ENCODE results near the gene EGFR.

The EGFR gene

DNA sequence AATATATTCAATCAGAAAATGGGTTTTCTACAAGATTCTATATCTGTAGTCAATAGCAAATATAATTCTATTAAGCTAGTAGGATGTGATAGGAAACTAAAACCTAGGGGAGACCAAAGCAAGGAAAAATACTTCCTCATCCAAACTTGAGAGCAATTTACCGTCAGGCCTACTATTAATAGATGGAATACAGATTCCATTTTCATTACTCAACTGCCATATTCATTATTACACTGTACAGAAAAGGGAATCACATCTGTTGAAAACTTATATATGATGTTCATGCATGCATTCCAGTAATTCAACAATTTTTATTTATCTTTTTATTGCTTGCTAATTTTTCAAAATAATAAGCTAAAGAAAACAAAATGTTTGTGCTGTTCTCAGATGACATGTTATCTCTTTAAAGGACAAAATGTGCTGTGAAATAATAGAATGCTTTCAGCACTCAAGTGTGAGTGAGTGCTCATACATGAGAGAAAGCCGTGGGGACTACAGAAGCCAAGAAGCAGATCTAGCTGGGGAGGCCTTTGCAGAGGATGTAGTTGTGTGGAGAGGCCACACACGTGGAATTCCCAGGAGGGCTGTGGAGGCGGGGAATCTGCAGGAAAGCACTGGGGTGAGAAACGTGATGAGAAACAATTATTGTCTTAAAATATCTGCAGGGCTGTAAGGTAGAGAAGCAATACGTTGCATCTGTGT is 110.0 kb downstream of the EGFR start:
- H3K79me2 ChIP-seq (ENCODE audit: insufficient read depth, low read length): no peaks in the 10 kb centered on the region
- H3K4me3 ChIP-seq (ENCODE audit: insufficient read depth, low read length, poor library complexity, severe bottlenecking): no peak overlapping the region
- no peaks in the 10 kb centered on the region for H4K20me1 ChIP-seq (ENCODE audit: low read depth, low read length)
- TF ChIP-seq, protein P1, sequence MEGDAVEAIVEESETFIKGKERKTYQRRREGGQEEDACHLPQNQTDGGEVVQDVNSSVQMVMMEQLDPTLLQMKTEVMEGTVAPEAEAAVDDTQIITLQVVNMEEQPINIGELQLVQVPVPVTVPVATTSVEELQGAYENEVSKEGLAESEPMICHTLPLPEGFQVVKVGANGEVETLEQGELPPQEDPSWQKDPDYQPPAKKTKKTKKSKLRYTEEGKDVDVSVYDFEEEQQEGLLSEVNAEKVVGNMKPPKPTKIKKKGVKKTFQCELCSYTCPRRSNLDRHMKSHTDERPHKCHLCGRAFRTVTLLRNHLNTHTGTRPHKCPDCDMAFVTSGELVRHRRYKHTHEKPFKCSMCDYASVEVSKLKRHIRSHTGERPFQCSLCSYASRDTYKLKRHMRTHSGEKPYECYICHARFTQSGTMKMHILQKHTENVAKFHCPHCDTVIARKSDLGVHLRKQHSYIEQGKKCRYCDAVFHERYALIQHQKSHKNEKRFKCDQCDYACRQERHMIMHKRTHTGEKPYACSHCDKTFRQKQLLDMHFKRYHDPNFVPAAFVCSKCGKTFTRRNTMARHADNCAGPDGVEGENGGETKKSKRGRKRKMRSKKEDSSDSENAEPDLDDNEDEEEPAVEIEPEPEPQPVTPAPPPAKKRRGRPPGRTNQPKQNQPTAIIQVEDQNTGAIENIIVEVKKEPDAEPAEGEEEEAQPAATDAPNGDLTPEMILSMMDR (IDR thresholded peaks at IDR 0.05; ENCODE audit: insufficient read depth, low read length, poor library complexity, severe bottlenecking): no peak
- no peak for TF ChIP-seq EZH2phosphoT487 (conservative IDR thresholded peaks at IDR 0.05; ENCODE audit: low read length)
- no peak overlapping the region for H3K9ac ChIP-seq (ENCODE audit: low read length)
- H3K4me2 ChIP-seq (ENCODE audit: low read depth, low read length, poor library complexity, severe bottlenecking): no peak overlapping the region
- H3K36me3 ChIP-seq (ENCODE audit: low read length): no peaks in the 10 kb centered on the region
- no peaks in the 10 kb centered on the region for H3F3A ChIP-seq (ENCODE audit: insufficient read depth)
- H2AFZ ChIP-seq (ENCODE audit: low read depth, low read length, severe bottlenecking): no peak overlapping the region
- no peaks in the 10 kb centered on the region for H3K9me2 ChIP-seq (replicated peaks; ENCODE audit: insufficient read depth, low read length)
- no peaks in the 10 kb centered on the region for H3K27me3 ChIP-seq (ENCODE audit: low read length)
- H3K27ac ChIP-seq (ENCODE audit: low read depth, low read length): no peak overlapping the region
- H3K9me3 ChIP-seq (ENCODE audit: insufficient read depth, low read length): no peaks in the 10 kb centered on the region

GRCh38 chr7:55129541-55130394 is 111.0 kb downstream of the EGFR start:
- no peaks in the 10 kb centered on the region for H3K27me3 ChIP-seq (ENCODE audit: low read length)
- H2AFZ ChIP-seq (ENCODE audit: low read depth, low read length, severe bottlenecking): no peak overlapping the region
- H3F3A ChIP-seq (ENCODE audit: insufficient read depth): no peaks in the 10 kb centered on the region
- H3K79me2 ChIP-seq (ENCODE audit: insufficient read depth, low read length): no peaks in the 10 kb centered on the region
- no peak overlapping the region for H3K4me2 ChIP-seq (ENCODE audit: low read depth, low read length, poor library complexity, severe bottlenecking)
- no peaks in the 10 kb centered on the region for H3K9me2 ChIP-seq (replicated peaks; ENCODE audit: insufficient read depth, low read length)
- H3K27ac ChIP-seq (ENCODE audit: low read depth, low read length): no peak overlapping the region
- TF ChIP-seq EZH2phosphoT487 (conservative IDR thresholded peaks at IDR 0.05; ENCODE audit: low read length): no peak
- TF ChIP-seq, protein P1 (IDR thresholded peaks at IDR 0.05; ENCODE audit: insufficient read depth, low read length, poor library complexity, severe bottlenecking): no peak
- no peak overlapping the region for H3K9ac ChIP-seq (ENCODE audit: low read length)
- no peaks in the 10 kb centered on the region for H3K36me3 ChIP-seq (ENCODE audit: low read length)
- no peak overlapping the region for H3K4me3 ChIP-seq (ENCODE audit: insufficient read depth, low read length, poor library complexity, severe bottlenecking)
- H4K20me1 ChIP-seq (ENCODE audit: low read depth, low read length): no peaks in the 10 kb centered on the region
- H3K9me3 ChIP-seq (ENCODE audit: insufficient read depth, low read length): no peaks in the 10 kb centered on the region

DNA sequence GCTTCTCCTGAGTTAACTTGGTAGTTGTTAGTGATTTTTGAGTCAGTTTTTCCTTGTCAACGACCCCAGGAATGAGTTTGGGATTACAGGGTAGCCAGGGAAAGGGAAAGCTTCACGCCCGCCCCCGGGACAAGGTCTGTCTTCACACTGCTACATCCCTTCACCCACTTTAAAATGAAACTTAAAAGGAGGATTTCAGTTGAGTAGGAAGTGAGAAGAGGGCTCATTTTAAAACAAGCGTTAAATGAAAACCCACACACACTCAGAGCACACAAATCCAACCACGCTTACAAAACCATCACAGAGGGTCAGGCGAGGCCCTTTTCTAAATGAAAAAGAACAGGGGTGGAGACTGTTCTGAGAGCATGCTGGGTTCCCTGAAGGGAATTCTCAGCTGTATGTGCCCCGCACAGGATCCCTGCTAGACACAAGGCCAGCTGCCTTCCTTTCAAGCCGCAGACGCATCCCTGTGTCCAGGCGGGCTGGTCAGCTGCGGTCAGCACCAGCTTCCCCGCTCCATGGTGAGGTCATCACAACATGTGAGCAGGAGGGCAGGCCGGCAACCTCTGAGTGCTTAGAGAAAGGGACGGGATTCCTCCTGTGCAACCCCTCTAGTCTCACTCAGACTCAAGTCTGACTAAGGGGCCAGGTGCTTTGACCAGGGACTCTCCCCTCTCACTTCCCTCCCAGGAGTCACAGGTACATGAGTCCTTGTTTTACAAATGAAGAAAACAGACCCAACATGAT is 111.8 kb downstream of the EGFR start:
- H4K20me1 ChIP-seq (ENCODE audit: low read depth, low read length): no peaks in the 10 kb centered on the region
- TF ChIP-seq, protein P1 (IDR thresholded peaks at IDR 0.05; ENCODE audit: insufficient read depth, low read length, poor library complexity, severe bottlenecking): no peak
- no peak for TF ChIP-seq EZH2phosphoT487 (conservative IDR thresholded peaks at IDR 0.05; ENCODE audit: low read length)
- H3K79me2 ChIP-seq (ENCODE audit: insufficient read depth, low read length): no peaks in the 10 kb centered on the region
- H3K9ac ChIP-seq (ENCODE audit: low read length): no peak overlapping the region
- no peak overlapping the region for H3K27ac ChIP-seq (ENCODE audit: low read depth, low read length)
- H2AFZ ChIP-seq (ENCODE audit: low read depth, low read length, severe bottlenecking): no peak overlapping the region
- no peaks in the 10 kb centered on the region for H3K27me3 ChIP-seq (ENCODE audit: low read length)
- H3K4me2 ChIP-seq (ENCODE audit: low read depth, low read length, poor library complexity, severe bottlenecking): no peak overlapping the region
- no peak overlapping the region for H3K4me3 ChIP-seq (ENCODE audit: insufficient read depth, low read length, poor library complexity, severe bottlenecking)
- no peaks in the 10 kb centered on the region for H3F3A ChIP-seq (ENCODE audit: insufficient read depth)
- H3K9me2 ChIP-seq (replicated peaks; ENCODE audit: insufficient read depth, low read length): no peaks in the 10 kb centered on the region
- no peaks in the 10 kb centered on the region for H3K36me3 ChIP-seq (ENCODE audit: low read length)
- H3K9me3 ChIP-seq (ENCODE audit: insufficient read depth, low read length): no peaks in the 10 kb centered on the region
